GM23248 (cell line): ENCODE measurements around the gene DPP6. TPM values are rescaled to one million over a fixed set of nuclear protein-coding genes. Genes with fewer than 3 reads are reported as not detected.
"Not testable (repeated sequence)": the region's sequence is repeated elsewhere in the genome, so short reads cannot be mapped to it uniquely, and the experiment has no call there.

Source experiments
- DNase-seq: peaks from one replicate; pipeline ENCODE4 v3.0.0-alpha.2; 2015
- H2AFZ ChIP-seq: fragments of 200-600 bp; sonication (generic); 2 replicates; pipeline ENCODE4 v1.6.1; 2016; ENCODE audit warnings: antibody characterized with exemption
- H3F3A ChIP-seq: fragments of 200-600 bp; sonication (generic); 2 replicates; pipeline ENCODE4 v1.6.1; 2016; ENCODE audit warnings: mild to moderate bottlenecking, antibody characterized with exemption, mixed run types; ENCODE audit not compliant: insufficient read depth
- H3K27ac ChIP-seq: fragments of 200-600 bp; sonication (generic); 2 replicates; pipeline ENCODE4 v1.5.1; 2016; ENCODE audit warnings: mild to moderate bottlenecking
- H3K27me3 ChIP-seq: fragments of 200-600 bp; sonication (generic); replicated peaks from 2 replicates; pipeline ENCODE4 v1.6.1; 2016; ENCODE audit warnings: mild to moderate bottlenecking; ENCODE audit not compliant: insufficient read depth
- H3K36me3 ChIP-seq: fragments of 200-600 bp; sonication (generic); 2 replicates; pipeline ENCODE4 v1.6.1; 2016; ENCODE audit warnings: low read depth, mild to moderate bottlenecking
- H3K4me1 ChIP-seq: fragments of 200-600 bp; sonication (generic); 2 replicates; pipeline ENCODE4 v1.6.1; 2016; ENCODE audit warnings: mild to moderate bottlenecking; ENCODE audit not compliant: insufficient read depth
- H3K4me2 ChIP-seq: fragments of 200-600 bp; sonication (generic); one replicate; pipeline ENCODE4 v1.6.1; 2016; ENCODE audit warnings: mild to moderate bottlenecking; ENCODE audit not compliant: unreplicated experiment
- H3K4me3 ChIP-seq: fragments of 200-600 bp; sonication (generic); 2 replicates; pipeline ENCODE4 v1.5.1; 2016; ENCODE audit warnings: mild to moderate bottlenecking
- H3K79me2 ChIP-seq: fragments of 200-600 bp; sonication (generic); 2 replicates; pipeline ENCODE4 v1.6.1; 2016; ENCODE audit warnings: mild to moderate bottlenecking; ENCODE audit not compliant: insufficient read depth
- H3K9ac ChIP-seq: fragments of 200-600 bp; sonication (generic); 2 replicates; pipeline ENCODE4 v1.6.1; 2016; ENCODE audit warnings: mild to moderate bottlenecking
- H3K9me2 ChIP-seq: fragments of 200-600 bp; sonication (generic); 2 replicates; pipeline ENCODE4 v1.6.1; 2016; ENCODE audit warnings: mixed run types, mild to moderate bottlenecking, moderate library complexity; ENCODE audit not compliant: insufficient read depth
- H3K9me3 ChIP-seq: fragments of 200-600 bp; sonication (generic); one replicate; pipeline ENCODE4 v1.6.1; 2017; ENCODE audit warnings: low read depth
- H4K20me1 ChIP-seq: fragments of 200-600 bp; sonication (generic); 2 replicates; pipeline ENCODE4 v1.6.0; 2016; ENCODE audit not compliant: insufficient read depth
- EZH2 ChIP-seq: fragments of 200-600 bp; sonication (generic); IDR thresholded peaks from 2 replicates; pipeline ENCODE4 v1.6.1; 2018; ENCODE audit warnings: antibody characterized with exemption, mild to moderate bottlenecking; ENCODE audit not compliant: insufficient read depth, poor library complexity, severe bottlenecking
- EZH2phosphoT487 ChIP-seq: fragments of 200-600 bp; sonication (generic); IDR thresholded peaks from 2 replicates; pipeline ENCODE4 v1.6.1; 2018; ENCODE audit warnings: antibody characterized with exemption, moderate library complexity, mild to moderate bottlenecking, low read depth; ENCODE audit not compliant: insufficient read depth
- WGBS, 2 experiments: methylation state at CpG; one replicate each; pipeline ENCODE4 v1.1.6; 2015 to 2017; ENCODE audit warnings: low lambda C conversion rate in 2 of 2, low coverage in 1 of 2; ENCODE audit errors: missing lambda C conversion rate in 2 of 2; 5-methylcytosine and 5-hydroxymethylcytosine counted together
- in situ Hi-C: fragments of 300-500 bp; cut with MboI; formaldehyde crosslinking; loops from 2 replicates; pipeline ENCODE4 v1.15.0; 2020
- polyA plus RNA-seq: library from polyadenylated mRNA; unstranded; fragments of >200 nt; fragmentation: Nextera tagmentation; extraction: Ambion mirVana; gene quantifications from 2 replicates; pipeline ENCODE4 v1.2.1, GENCODE V29; 2016
- total RNA-seq: library from RNA; depleted of rRNA; stranded (reverse); fragments of >200 nt; shearing (Covaris generic); gene quantifications from 2 replicates; pipeline ENCODE4 v1.2.3, GENCODE V29; 2014

The DPP6 gene
- total and polyA plus RNA-seq, 2 experiments from 2014 or later: not detected

DNA sequence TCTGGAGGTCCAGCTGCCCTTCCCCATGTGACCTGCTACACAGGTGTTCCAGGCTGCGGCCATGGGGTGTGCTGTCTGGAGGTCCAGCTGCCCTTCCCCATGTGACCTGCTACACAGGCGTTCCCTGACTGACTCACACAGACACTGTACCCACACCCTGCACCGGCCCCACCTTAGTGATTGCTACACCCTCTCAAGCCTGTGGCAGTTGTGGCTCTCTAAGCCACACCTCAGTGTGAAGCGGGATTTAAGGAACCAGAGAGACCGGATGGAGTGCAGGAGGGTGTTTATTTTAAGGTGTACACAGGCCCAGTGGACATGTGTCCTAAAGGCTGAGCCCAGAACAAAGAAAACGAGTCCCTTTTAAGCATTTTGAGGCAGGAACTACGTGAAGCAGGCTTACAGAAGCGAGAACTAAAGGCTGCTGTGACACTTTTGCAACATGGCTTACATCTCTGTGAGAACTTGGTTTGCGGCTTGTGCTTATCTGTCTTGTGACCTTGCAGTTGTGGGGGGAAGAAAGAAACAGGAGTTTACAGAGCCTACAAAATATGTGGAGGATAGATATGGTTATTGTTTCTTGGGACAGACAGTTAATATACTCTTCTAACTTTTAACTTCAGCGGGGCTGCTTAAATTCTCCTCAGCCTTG, 624.4 kb downstream of the DPP6 start:
- H3K9ac ChIP-seq: no peak overlapping the region
- H3K79me2 ChIP-seq: no peaks in the 10 kb centered on the region
- TF ChIP-seq EZH2: no peak
- H3K27me3 ChIP-seq: no peaks in the 10 kb centered on the region
- no peaks in the 10 kb centered on the region for H3K36me3 ChIP-seq
- H4K20me1 ChIP-seq: no peaks in the 10 kb centered on the region
- H3K4me2 ChIP-seq: no peak overlapping the region
- DNase-seq: no peak
- H3K27ac ChIP-seq: no peak overlapping the region
- 28 to 30% methylated on average over 10 of the region's 10 CpGs for WGBS, 2 experiments
- H3K9me3 ChIP-seq: no peaks in the 10 kb centered on the region
- H3F3A ChIP-seq: no peaks in the 10 kb centered on the region
- H3K9me2 ChIP-seq: no peaks in the 10 kb centered on the region
- H2AFZ ChIP-seq: no peak overlapping the region
- in situ Hi-C loops: no loop called here
- H3K4me1 ChIP-seq: no peaks in the 10 kb centered on the region
- no peak overlapping the region for H3K4me3 ChIP-seq

DNA sequence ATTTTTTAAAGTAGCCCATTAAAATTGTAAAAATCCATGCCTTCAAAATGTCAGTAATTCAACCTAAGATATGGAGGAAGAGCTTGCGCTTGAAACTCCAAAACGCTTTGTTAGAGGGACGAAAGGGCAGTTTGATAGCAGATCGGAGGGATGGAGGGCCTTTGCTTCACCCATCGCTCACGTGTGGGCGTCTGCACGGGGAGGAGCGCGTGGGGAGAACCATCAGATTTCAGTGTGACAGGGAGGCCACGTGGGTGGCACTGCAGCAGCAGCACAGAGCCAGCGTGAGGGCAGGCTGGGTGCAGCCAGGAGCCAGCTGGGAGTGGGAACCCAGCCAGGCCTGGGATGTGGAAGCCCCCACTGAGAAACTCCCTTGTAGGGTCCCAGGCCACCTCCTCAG, 625.3 kb downstream of the DPP6 start:
- Histone ChIP-seq H3K27ac (no peak overlapping the region), H2AFZ (no peak overlapping the region), H3F3A (no peaks in the 10 kb centered on the region), H3K4me1 (no peaks in the 10 kb centered on the region), H3K36me3 (no peaks in the 10 kb centered on the region), H3K9ac (no peak overlapping the region), H3K4me2 (no peak overlapping the region), H3K9me3 (no peaks in the 10 kb centered on the region), H3K4me3 (no peak overlapping the region), H3K27me3 (no peaks in the 10 kb centered on the region), H4K20me1 (no peaks in the 10 kb centered on the region), H3K79me2 (no peaks in the 10 kb centered on the region), H3K9me2 (no peaks in the 10 kb centered on the region)
- DNase-seq: no peak
- no peak for TF ChIP-seq EZH2
- TF ChIP-seq EZH2phosphoT487: no peak
- 51 to 58% methylated on average over 11 to 12 of the region's 12 CpGs for WGBS, 2 experiments
- in situ Hi-C loops: no loop called here

DNA sequence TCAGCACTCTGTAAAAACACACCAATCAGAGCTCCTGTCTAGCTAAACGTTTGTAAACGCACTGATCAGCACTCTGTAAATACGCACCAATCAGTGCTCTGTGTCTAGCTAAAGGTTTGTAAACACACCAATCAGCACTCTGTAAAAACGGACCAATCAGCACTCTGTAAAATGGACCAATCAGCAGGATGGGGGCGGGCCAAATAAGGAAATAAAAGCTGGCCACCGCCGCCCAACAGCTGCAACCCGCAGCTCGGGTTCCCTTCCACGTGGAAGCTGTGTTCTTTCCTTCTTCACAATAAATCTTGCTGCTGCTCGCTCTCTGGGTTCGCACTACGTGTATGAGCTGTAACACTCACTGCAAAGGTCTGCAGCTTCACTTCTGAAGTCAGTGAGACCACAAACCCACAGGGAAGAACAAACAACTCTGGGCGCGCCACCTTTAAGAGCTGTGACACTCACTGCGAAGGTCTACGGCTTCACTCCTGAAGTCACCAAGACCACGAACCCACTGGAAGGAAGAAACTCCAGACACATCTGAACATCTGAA, 625.9 kb downstream of the DPP6 start:
- H3K27ac ChIP-seq, H3K9me2 ChIP-seq, in situ Hi-C loops, H3K79me2 ChIP-seq, DNase-seq, H3K9me3 ChIP-seq, H4K20me1 ChIP-seq, H3K4me2 ChIP-seq, H2AFZ ChIP-seq, H3K4me1 ChIP-seq, H3F3A ChIP-seq, H3K36me3 ChIP-seq, H3K27me3 ChIP-seq, H3K4me3 ChIP-seq, H3K9ac ChIP-seq: not testable (repeated sequence)
- WGBS, 2 experiments: 40 to 42% methylated on average over 18 of the region's 18 CpGs

DNA sequence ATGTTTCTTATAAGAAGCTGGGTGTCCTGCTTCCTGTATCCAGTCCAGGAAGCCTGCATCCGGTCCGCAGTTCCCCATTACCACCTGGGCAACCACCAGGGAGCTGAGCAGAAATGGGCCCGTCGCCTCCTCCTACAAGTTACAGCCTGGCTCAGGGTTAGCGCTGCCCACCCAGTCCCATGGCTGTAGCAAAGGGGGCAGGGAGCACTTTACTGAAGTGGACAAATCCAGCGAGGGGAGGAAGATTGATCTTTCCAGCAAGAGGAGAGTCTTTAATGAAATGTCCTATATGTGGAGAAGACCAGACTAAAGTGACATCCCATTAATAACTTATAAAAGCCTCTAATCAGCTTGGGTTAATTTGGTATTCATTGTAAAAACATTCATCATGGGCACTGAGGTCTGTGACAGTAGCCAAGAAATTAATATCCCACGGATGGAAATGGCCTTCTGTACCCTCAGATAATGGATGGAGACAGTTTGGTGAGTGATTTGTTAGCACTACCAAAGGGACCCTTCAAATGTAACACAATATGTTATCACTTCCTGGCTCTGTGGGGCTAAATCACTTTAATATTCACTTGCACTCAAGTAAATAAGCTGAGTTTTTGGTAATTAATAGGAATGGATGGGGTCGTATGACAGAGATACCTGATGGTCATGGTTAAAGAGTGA, 627.3 kb downstream of the DPP6 start:
- 29 to 32% methylated on average over 8 of the region's 8 CpGs for WGBS, 2 experiments
- no peak for DNase-seq
- in situ Hi-C loops: no loop called here

More for the DNA sequence above, 627.3 kb downstream of the DPP6 start:
- no peak overlapping the region for H3K4me2 ChIP-seq
- no peak overlapping the region for H3K27ac ChIP-seq
- no peaks in the 10 kb centered on the region for H3K9me3 ChIP-seq
- no peaks in the 10 kb centered on the region for H4K20me1 ChIP-seq
- H3K9ac ChIP-seq: no peak overlapping the region
- TF ChIP-seq EZH2 (no peak), EZH2phosphoT487 (no peak)
- H3K4me1 ChIP-seq: no peaks in the 10 kb centered on the region
- no peaks in the 10 kb centered on the region for H3K36me3 ChIP-seq
- H3K79me2 ChIP-seq: no peaks in the 10 kb centered on the region
- no peak overlapping the region for H3K4me3 ChIP-seq
- no peaks in the 10 kb centered on the region for H3K27me3 ChIP-seq
- no peaks in the 10 kb centered on the region for H3F3A ChIP-seq
- no peaks in the 10 kb centered on the region for H3K9me2 ChIP-seq
- no peak overlapping the region for H2AFZ ChIP-seq
